Measurements from ENCODE around the gene CNN2.

DNA sequence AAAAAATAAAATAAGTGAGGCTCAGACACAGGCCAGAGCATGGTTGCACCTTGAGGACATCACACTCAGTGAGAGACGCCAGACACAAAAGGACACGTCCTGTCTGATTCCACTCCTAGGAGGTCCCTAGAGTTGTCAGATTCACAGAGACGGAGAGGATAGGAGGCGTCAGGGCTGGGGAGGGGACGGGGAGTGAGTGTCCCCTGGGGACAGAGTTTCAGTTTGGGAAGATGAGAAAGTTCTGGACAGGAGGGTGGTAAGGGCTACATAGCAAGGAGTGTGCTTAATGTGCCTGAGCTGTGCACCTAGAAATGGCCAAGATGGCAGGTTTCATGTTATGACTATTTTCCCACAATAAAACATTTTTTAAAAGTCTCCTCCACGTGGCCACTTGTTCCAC is 28.3 kb upstream of the CNN2 start:
- no peak for TF ChIP-seq POLR2A (IDR thresholded peaks at IDR 0.05)
- TF ChIP-seq, protein P1, sequence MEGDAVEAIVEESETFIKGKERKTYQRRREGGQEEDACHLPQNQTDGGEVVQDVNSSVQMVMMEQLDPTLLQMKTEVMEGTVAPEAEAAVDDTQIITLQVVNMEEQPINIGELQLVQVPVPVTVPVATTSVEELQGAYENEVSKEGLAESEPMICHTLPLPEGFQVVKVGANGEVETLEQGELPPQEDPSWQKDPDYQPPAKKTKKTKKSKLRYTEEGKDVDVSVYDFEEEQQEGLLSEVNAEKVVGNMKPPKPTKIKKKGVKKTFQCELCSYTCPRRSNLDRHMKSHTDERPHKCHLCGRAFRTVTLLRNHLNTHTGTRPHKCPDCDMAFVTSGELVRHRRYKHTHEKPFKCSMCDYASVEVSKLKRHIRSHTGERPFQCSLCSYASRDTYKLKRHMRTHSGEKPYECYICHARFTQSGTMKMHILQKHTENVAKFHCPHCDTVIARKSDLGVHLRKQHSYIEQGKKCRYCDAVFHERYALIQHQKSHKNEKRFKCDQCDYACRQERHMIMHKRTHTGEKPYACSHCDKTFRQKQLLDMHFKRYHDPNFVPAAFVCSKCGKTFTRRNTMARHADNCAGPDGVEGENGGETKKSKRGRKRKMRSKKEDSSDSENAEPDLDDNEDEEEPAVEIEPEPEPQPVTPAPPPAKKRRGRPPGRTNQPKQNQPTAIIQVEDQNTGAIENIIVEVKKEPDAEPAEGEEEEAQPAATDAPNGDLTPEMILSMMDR (IDR thresholded peaks at IDR 0.05) = no peak

Data from vagina (tissue), 2 donors.